HepG2 (cell line): ENCODE data around the gene PRR20G. TPM values are rescaled to one million over a fixed set of nuclear protein-coding genes. Genes with fewer than 3 reads are reported as not detected.

Experiments used
- ATAC-seq: fragments of 200-7000 bp; cut with Tn5 transposase; 3 replicates; pipeline ENCODE4 v1.9.1; 2020; ENCODE audit warnings: mild to moderate bottlenecking, moderate library complexity
- BruUV-seq: library from RNA; stranded (reverse); fragments of 400-500 nt; replicated peaks from 2 replicates; lab custom pipeline; 2021; lab: Mats Ljungman, UMichigan
- CTCF ChIA-PET: fragments of 300-600 bp; formaldehyde crosslinking; extraction: SDS; loops from one replicate; lab custom pipeline; 2021; ENCODE audit warnings: low total read pairs, inconsistent platforms, low intra/inter-chr PET ratio; lab: Yijun Ruan, JAX
- POLR2A ChIA-PET: fragments of 350-600 bp; sonication (Branson Sonifier 250); formaldehyde crosslinking; loops from one replicate; lab custom pipeline; 2020; ENCODE audit warnings: antibody characterized with exemption, inconsistent platforms; lab: Yijun Ruan, JAX
- DNase-seq: peaks from one replicate; pipeline ENCODE4 v3.0.0-alpha.2; 2015; ENCODE audit warnings: low spot score
- FAIRE-seq: peaks from 3 replicates; lab custom pipeline; 2011; peaks lifted over from hg19 to GRCh38; lab: Jason Lieb, UNC
- H2AFZ ChIP-seq: one replicate; pipeline ENCODE4 v1.6.1; 2011; ENCODE audit warnings: low read length, inconsistent platforms
- H3K27ac ChIP-seq: fragments of 300-600 bp; 3 replicates; pipeline ENCODE4 v1.8.0; 2011; ENCODE audit warnings: mixed run types, mild to moderate bottlenecking, mixed read lengths, low read length, inconsistent platforms; ENCODE audit not compliant: insufficient read depth; ENCODE audit errors: extremely low read length
- H3K27me3 ChIP-seq, 2 experiments: fragments of 200-600 bp in 1 of 2; 2 replicates in 1 of 2; 3 replicates in 1 of 2; pipeline versions ENCODE4 v1.6.0 to v1.8.0; 2011; ENCODE audit warnings: low read length in 2 of 2, mild to moderate bottlenecking in 2 of 2, moderate library complexity in 2 of 2, inconsistent platforms in 1 of 2; ENCODE audit not compliant: insufficient read depth in 2 of 2, control insufficient read depth in 1 of 2
- H3K36me3 ChIP-seq, 2 experiments: fragments of 200-600 bp in 1 of 2; replicated peaks in 1 of 2; 2 replicates in 1 of 2; 3 replicates in 1 of 2; pipeline versions ENCODE4 v1.5.1 to v1.8.0; 2011; ENCODE audit warnings: low read length in 2 of 2, inconsistent platforms in 1 of 2; ENCODE audit not compliant: insufficient read depth in 2 of 2, control insufficient read depth in 1 of 2
- H3K4me1 ChIP-seq: 2 replicates; pipeline ENCODE4 v1.5.1; 2012; ENCODE audit warnings: low read length, inconsistent platforms; ENCODE audit not compliant: insufficient read depth
- H3K4me2 ChIP-seq: 2 replicates; pipeline ENCODE4 v1.6.0; 2011; ENCODE audit warnings: low read depth, low read length, inconsistent platforms
- H3K4me3 ChIP-seq, 3 experiments: fragments of 200-600 bp in 1 of 3; sonication (generic), shearing (Covaris generic) in 1 of 3; replicated peaks in 1 of 3; 2 replicates each; pipeline ENCODE4 v1.5.1; 2011 to 2016; ENCODE audit warnings: low read length in 3 of 3, inconsistent platforms in 2 of 3, low read depth in 2 of 3, mild to moderate bottlenecking in 2 of 3, control low read depth in 1 of 3, mixed read lengths in 1 of 3; ENCODE audit not compliant: insufficient read depth in 1 of 3
- H3K79me2 ChIP-seq: one replicate; pipeline ENCODE4 v1.6.1; 2011; ENCODE audit warnings: low read length, inconsistent platforms; ENCODE audit not compliant: insufficient read depth
- H3K9ac ChIP-seq: 2 replicates; pipeline ENCODE4 v1.6.0; 2011; ENCODE audit warnings: mild to moderate bottlenecking, low read depth, low read length, inconsistent platforms; ENCODE audit not compliant: insufficient read depth
- H3K9me3 ChIP-seq: 2 replicates; pipeline ENCODE4 v1.5.1; 2012; ENCODE audit warnings: mild to moderate bottlenecking, low read length
- H4K20me1 ChIP-seq: 2 replicates; pipeline ENCODE4 v1.6.0; 2011; ENCODE audit warnings: inconsistent platforms, mild to moderate bottlenecking, low read length, moderate library complexity; ENCODE audit not compliant: insufficient read depth
- BRD4 ChIP-seq: sonication (generic); formaldehyde crosslinking; IDR thresholded peaks from 2 replicates; pipeline ENCODE4 v1.4.0; 2020; ENCODE audit warnings: missing genetic modification reagents
- HMG20B ChIP-seq: conservative IDR thresholded peaks from 2 replicates; pipeline ENCODE4 v1.6.1; 2016; ENCODE audit warnings: missing genetic modification reagents, missing compliant biosample characterization
- RBAK ChIP-seq: sonication (generic); formaldehyde crosslinking; IDR thresholded peaks from 2 replicates; pipeline ENCODE4 v1.5.1; 2020; ENCODE audit warnings: mild to moderate bottlenecking, missing genetic modification reagents
- RBM22 ChIP-seq: fragments of 200-400 bp; formaldehyde crosslinking; optimal IDR thresholded peaks from 2 replicates; pipeline ENCODE3; 2017; ENCODE audit warnings: mild to moderate bottlenecking, low read length, moderate library complexity
- RNF2 ChIP-seq: fragments of 450-650 bp; conservative IDR thresholded peaks from 2 replicates; pipeline ENCODE4 v1.6.1; 2016; ENCODE audit warnings: low read depth
- SMC3 ChIP-seq: IDR thresholded peaks from 2 replicates; pipeline ENCODE4 v1.6.1; 2011; ENCODE audit warnings: low read length, improper control_type of control experiment
- ZNF230 ChIP-seq: sonication (generic); formaldehyde crosslinking; IDR thresholded peaks from 2 replicates; pipeline ENCODE4 v1.4.0; 2020; ENCODE audit warnings: mild to moderate bottlenecking, missing genetic modification reagents
- ZNF317 ChIP-seq: sonication (generic); formaldehyde crosslinking; IDR thresholded peaks from 2 replicates; pipeline ENCODE4 v1.5.0; 2020; ENCODE audit warnings: mild to moderate bottlenecking, missing genetic modification reagents
- WGBS: methylation state at CpG from one replicate; pipeline ENCODE4 v1.1.6; 2017; ENCODE audit warnings: low lambda C conversion rate; 5-methylcytosine and 5-hydroxymethylcytosine counted together
- in situ Hi-C: cut with HindIII; loops from 2 replicates; pipeline ENCODE4 v1.10.0; 2017; ENCODE audit warnings: low pct_unique_long_range_greater_than_20kb; ENCODE audit not compliant: extremely low pct_ligation_motif_present
- intact Hi-C: fragments of 100-400 bp; cut with micrococcal nuclease; formaldehyde crosslinking; loops from one replicate; pipeline ENCODE4 v1.10.0; 2022; ENCODE audit not compliant: unreplicated experiment
- polyA plus RNA-seq, 8 experiments: library from polyadenylated mRNA; depleted of rRNA in 3 of 8; stranded (reverse) in 7 of 8; unstranded in 1 of 8; fragments of >200 nt; fragmentation: Illumina TruSeq in 4 of 8; extraction: Trizol in 4 of 8; gene quantifications; 2 replicates each; pipeline versions ENCODE4 v1.2.1 to v1.2.3, GENCODE V29; 2011 to 2016; ENCODE audit warnings: low read depth in 4 of 8, missing spikeins in 1 of 8, mixed read lengths in 1 of 8; ENCODE audit not compliant: insufficient read depth in 1 of 8
- total RNA-seq, 5 experiments: library from RNA; depleted of rRNA; stranded (reverse); fragments of >200 nt; fragmentation: Illumina TruSeq; extraction: Trizol; gene quantifications; 2 replicates each; pipeline ENCODE4 v1.2.3, GENCODE V29; 2016; ENCODE audit warnings: low read depth in 1 of 5
- TF ChIP-seq, protein P1 (sequence below): sonication (generic); formaldehyde crosslinking; conservative IDR thresholded peaks from 2 replicates; pipeline ENCODE4 v1.4.0; 2020; ENCODE audit warnings: mild to moderate bottlenecking, missing genetic modification reagents, moderate library complexity
- TF ChIP-seq, protein P2 (sequence below): sonication (generic); formaldehyde crosslinking; IDR thresholded peaks from 2 replicates; pipeline ENCODE4 v1.4.0; 2020; ENCODE audit warnings: missing genetic modification reagents, mild to moderate bottlenecking, borderline replicate concordance
- TF ChIP-seq, protein P3 (sequence below): sonication (generic); formaldehyde crosslinking; IDR thresholded peaks from 2 replicates; pipeline ENCODE4 v1.8.0; 2022; ENCODE audit warnings: low read depth, missing genetic modification reagents

Gene PRR20G
- total and polyA plus RNA-seq, 2 of the 13 experiments (the other 11 are each of a cell fraction or from before 2014, with no cell fraction given) = not detected

DNA sequence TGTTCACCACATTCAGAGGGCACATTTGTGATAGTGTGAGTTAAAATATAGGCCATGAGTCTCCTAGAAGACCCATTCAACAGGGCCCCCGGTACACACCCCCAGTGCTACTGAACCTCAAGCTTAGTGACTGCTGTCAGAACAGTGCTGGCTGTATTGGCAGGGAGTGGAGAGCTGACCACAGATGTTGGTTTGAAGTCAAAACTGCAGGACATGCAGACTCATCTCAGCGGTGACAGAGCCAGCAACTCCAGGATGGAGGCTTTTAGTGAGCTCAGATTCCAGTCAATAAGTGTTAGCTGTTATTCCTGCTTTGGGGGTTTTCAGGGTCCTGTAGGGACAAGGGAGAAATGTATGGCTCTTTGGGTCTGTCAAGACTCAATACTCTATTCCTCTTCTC, 29.1 kb downstream of the PRR20G start (continued):
- TF ChIP-seq ZNF317 (CRISPR knock-in tag) (no peak), RBM22 (no peak)

DNA sequence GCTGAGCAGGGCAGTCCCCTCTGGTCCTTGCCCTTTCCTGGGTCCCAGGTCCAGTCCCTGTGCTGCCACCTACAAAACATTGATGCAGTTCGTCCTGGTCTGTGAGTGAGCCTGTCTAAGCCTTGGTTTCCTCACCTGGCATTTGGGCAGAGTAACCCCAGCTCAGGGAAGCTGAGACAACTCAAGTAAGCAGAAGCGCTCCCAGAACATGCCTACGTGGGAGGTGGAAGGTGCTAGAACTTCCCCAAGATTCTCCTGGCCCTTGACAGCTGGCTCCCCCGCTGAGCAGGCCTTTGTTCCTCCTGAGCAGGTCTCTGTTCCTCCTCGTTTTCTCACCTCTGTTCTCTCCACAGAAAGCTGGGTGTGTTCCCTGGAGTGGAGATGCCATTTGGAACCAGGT, 30.5 kb downstream of the PRR20G start:
- Histone ChIP-seq H3K4me2 (no peak overlapping the region), H3K27ac (no peak overlapping the region), H4K20me1 (no peaks in the 10 kb centered on the region; the same call in 1 of the 2 replicates), H3K9ac (no peak overlapping the region), H3K4me3 (no peak overlapping the region)
- POLR2A ChIA-PET = no interaction called here
- no peak for DNase-seq
- no TSS peak for BruUV-seq
- 7% methylated on average over 3 of the region's 5 CpGs for WGBS
- TF ChIP-seq, protein P1, sequence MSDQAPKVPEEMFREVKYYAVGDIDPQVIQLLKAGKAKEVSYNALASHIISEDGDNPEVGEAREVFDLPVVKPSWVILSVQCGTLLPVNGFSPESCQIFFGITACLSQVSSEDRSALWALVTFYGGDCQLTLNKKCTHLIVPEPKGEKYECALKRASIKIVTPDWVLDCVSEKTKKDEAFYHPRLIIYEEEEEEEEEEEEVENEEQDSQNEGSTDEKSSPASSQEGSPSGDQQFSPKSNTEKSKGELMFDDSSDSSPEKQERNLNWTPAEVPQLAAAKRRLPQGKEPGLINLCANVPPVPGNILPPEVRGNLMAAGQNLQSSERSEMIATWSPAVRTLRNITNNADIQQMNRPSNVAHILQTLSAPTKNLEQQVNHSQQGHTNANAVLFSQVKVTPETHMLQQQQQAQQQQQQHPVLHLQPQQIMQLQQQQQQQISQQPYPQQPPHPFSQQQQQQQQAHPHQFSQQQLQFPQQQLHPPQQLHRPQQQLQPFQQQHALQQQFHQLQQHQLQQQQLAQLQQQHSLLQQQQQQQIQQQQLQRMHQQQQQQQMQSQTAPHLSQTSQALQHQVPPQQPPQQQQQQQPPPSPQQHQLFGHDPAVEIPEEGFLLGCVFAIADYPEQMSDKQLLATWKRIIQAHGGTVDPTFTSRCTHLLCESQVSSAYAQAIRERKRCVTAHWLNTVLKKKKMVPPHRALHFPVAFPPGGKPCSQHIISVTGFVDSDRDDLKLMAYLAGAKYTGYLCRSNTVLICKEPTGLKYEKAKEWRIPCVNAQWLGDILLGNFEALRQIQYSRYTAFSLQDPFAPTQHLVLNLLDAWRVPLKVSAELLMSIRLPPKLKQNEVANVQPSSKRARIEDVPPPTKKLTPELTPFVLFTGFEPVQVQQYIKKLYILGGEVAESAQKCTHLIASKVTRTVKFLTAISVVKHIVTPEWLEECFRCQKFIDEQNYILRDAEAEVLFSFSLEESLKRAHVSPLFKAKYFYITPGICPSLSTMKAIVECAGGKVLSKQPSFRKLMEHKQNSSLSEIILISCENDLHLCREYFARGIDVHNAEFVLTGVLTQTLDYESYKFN (CRISPR knock-in tag) = no peak
- no peak for TF ChIP-seq SMC3
- no peak for TF ChIP-seq RBAK
- TF ChIP-seq, protein P2, sequence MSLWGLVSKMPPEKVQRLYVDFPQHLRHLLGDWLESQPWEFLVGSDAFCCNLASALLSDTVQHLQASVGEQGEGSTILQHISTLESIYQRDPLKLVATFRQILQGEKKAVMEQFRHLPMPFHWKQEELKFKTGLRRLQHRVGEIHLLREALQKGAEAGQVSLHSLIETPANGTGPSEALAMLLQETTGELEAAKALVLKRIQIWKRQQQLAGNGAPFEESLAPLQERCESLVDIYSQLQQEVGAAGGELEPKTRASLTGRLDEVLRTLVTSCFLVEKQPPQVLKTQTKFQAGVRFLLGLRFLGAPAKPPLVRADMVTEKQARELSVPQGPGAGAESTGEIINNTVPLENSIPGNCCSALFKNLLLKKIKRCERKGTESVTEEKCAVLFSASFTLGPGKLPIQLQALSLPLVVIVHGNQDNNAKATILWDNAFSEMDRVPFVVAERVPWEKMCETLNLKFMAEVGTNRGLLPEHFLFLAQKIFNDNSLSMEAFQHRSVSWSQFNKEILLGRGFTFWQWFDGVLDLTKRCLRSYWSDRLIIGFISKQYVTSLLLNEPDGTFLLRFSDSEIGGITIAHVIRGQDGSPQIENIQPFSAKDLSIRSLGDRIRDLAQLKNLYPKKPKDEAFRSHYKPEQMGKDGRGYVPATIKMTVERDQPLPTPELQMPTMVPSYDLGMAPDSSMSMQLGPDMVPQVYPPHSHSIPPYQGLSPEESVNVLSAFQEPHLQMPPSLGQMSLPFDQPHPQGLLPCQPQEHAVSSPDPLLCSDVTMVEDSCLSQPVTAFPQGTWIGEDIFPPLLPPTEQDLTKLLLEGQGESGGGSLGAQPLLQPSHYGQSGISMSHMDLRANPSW (CRISPR knock-in tag) = no peak
- TF ChIP-seq HMG20B (CRISPR knock-in tag) = no peak
- TF ChIP-seq BRD4 (CRISPR knock-in tag) = no peak
- TF ChIP-seq, protein P3, sequence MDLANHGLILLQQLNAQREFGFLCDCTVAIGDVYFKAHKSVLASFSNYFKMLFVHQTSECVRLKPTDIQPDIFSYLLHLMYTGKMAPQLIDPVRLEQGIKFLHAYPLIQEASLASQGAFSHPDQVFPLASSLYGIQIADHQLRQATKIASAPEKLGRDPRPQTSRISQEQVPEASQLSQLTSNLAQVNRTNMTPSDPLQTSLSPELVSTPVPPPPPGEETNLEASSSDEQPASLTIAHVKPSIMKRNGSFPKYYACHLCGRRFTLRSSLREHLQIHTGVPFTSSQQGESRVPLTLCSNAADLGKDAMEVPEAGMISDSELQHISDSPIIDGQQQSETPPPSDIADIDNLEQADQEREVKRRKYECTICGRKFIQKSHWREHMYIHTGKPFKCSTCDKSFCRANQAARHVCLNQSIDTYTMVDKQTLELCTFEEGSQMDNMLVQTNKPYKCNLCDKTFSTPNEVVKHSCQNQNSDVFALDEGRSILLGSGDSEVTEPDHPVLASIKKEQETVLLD (CRISPR knock-in tag) = no peak
- TF ChIP-seq ZNF230 (CRISPR knock-in tag) = no peak
- no peak for TF ChIP-seq RNF2
- TF ChIP-seq, all 625 proteins: peak for 0
- intact Hi-C loops (no loop called here), in situ Hi-C loops (loop anchor here (10.0 kb wide), 1 partner anchor 197 kb away; no protein-coding TSS in a partner anchor)
- Histone ChIP-seq H3K36me3 (no peaks in the 10 kb centered on the region), H3K9me3 (no peaks in the 10 kb centered on the region), H3K79me2 (no peaks in the 10 kb centered on the region), H3K27me3 (peaks cover 3 to 35% of the 10 kb centered on the region in 2 experiments; a peak in 3 of 5 replicates), H3K4me1 (no peaks in the 10 kb centered on the region), H2AFZ (no peak overlapping the region)
- CTCF ChIA-PET = no interaction called here
- FAIRE-seq (no peak), ATAC-seq (no peak)
